ENCODE results near the gene SHANK2.

The SHANK2 gene

GRCh38 chr11:71252269-71252769, at the start of gene SHANK2:
SHANK2 (minus strand) TSS chr11:71252577; CDS start chr11:71147326, 105,251 bp downstream.
- in situ Hi-C loops (cut with MboI; ENCODE audit: low sequenced_read_pairs) = no loop called here

- in situ Hi-C loops (cut with MboI; ENCODE audit: low sequenced_read_pairs) = no loop called here
Observed at GRCh38 chr11:71301858-71302533, 49.6 kb upstream of the SHANK2 start.

- in situ Hi-C loops (cut with MboI; ENCODE audit: low sequenced_read_pairs) = no loop called here
Observed at GRCh38 chr11:71301046-71301857, 48.9 kb upstream of the SHANK2 start.

- in situ Hi-C loops (cut with MboI; ENCODE audit: low sequenced_read_pairs) = no loop called here
Observed at GRCh38 chr11:71300187-71300586, 47.8 kb upstream of the SHANK2 start.

- in situ Hi-C loops (cut with MboI; ENCODE audit: low sequenced_read_pairs) = no loop called here
Observed at GRCh38 chr11:71298761-71299181, 46.4 kb upstream of the SHANK2 start.

GRCh38 chr11:71298016-71298550, 45.7 kb upstream of the SHANK2 start:
- in situ Hi-C loops (cut with MboI; ENCODE audit: low sequenced_read_pairs) = no loop called here

GRCh38 chr11:71294846-71295600, 42.6 kb upstream of the SHANK2 start:
- in situ Hi-C loops (cut with MboI; ENCODE audit: low sequenced_read_pairs) = no loop called here

- in situ Hi-C loops (cut with MboI; ENCODE audit: low sequenced_read_pairs) = no loop called here
Observed at GRCh38 chr11:71293961-71294782, 41.8 kb upstream of the SHANK2 start.

GRCh38 chr11:71286701-71287643, 34.6 kb upstream of the SHANK2 start:
- in situ Hi-C loops (cut with MboI; ENCODE audit: low sequenced_read_pairs) = no loop called here

- in situ Hi-C loops (cut with MboI; ENCODE audit: low sequenced_read_pairs) = no loop called here
Observed at GRCh38 chr11:71285111-71285510, 32.7 kb upstream of the SHANK2 start.

GRCh38 chr11:71284525-71285092, 32.2 kb upstream of the SHANK2 start:
- in situ Hi-C loops (cut with MboI; ENCODE audit: low sequenced_read_pairs) = no loop called here

GRCh38 chr11:71283971-71284441, 31.6 kb upstream of the SHANK2 start:
- in situ Hi-C loops (cut with MboI; ENCODE audit: low sequenced_read_pairs) = no loop called here

- in situ Hi-C loops (cut with MboI; ENCODE audit: low sequenced_read_pairs) = no loop called here
Observed at GRCh38 chr11:71282581-71283351, 30.4 kb upstream of the SHANK2 start.

GRCh38 chr11:71281831-71282230, 29.5 kb upstream of the SHANK2 start:
- in situ Hi-C loops (cut with MboI; ENCODE audit: low sequenced_read_pairs) = no loop called here

- in situ Hi-C loops (cut with MboI; ENCODE audit: low sequenced_read_pairs) = no loop called here
Observed at GRCh38 chr11:71281204-71281603, 28.8 kb upstream of the SHANK2 start.

- in situ Hi-C loops (cut with MboI; ENCODE audit: low sequenced_read_pairs) = no loop called here
Observed at GRCh38 chr11:71279916-71280645, 27.7 kb upstream of the SHANK2 start.

- in situ Hi-C loops (cut with MboI; ENCODE audit: low sequenced_read_pairs) = no loop called here
Observed at GRCh38 chr11:71272161-71272560, 19.8 kb upstream of the SHANK2 start.

All from HL-60/S4 treated with phorbol 12-myristate 13-acetate at 8.2 ng/mL for 4 days and 3 days (cell line).